Stimulated activated CD8-positive, alpha-beta memory T cell treated with anti-CD3 and anti-CD28 coated beads, Interleukin-4, amount 100 ng/mL, for 4 hours (primary cell): ENCODE measurements around the gene USH2A.
"Not testable (repeated sequence)": the region's sequence is repeated elsewhere in the genome, so short reads cannot be mapped to it uniquely, and the experiment has no call there.

ENCODE experiments used
- DNase-seq, 2 donors: peaks; one replicate each; pipeline ENCODE4 v3.0.0-alpha.2; 2020; ENCODE audit warnings: low read depth in 2 of 2, low spot score in 1 of 2

USH2A gene

DNA sequence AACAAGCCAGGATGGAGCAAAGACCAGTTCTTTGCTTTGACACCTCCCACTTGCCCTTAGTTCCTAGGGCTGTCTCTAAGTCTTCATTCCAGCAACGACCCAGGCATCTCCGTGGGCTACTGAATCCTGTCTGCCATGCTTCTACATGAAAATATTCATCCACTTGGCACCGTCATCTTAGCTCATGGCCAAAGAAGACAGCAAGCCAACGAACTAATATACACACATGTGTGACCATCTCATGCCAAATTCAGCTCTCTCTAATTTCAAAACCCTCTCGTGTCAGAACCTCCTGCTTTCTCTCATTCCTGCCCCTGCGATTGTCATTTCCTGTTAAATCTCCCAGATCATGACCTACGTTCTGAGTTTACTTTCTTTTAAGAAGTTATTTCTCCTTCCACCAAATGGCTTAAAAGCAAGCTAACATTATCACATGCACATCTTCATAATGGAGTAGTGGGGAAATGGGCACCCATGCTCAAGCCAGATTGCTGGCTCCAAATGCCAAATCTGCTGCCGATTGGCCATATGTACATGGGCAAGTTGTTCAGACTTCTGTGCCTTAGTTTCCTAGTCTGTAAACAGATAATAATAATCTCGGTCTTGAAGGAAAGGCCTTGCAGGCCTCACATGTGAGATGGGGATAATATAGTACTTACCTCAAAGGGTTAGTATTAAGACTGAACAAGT, 373.4 kb downstream of the USH2A start:
- no peak for DNase-seq

- DNase-seq, result no peak
These were observed 375.3 kb downstream of the USH2A start for GRCh38 chr1:216047811-216048572.

DNA sequence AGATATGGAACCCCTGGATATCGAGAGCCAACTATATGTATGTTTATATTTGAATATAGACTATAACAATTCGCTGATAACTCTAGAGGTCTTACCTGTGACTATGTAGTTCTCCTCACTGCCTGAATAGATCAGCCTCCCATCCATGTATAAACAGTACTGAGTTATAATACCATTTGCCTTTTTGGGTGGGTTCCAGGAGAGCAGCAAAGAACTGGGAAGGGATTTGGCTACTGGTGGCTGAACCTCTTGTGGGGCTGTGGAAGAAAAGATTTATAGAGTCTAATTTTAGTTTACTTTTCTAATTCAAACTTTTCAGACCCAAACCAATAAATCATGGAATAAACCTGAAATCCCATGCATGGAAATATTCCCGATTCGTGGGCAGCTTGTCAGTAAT, 376.9 kb downstream of the USH2A start:
- DNase-seq, result no peak

- no peak for DNase-seq
These were observed 377.8 kb downstream of the USH2A start for GRCh38 chr1:216045400-216045799.

GRCh38 chr1:216044538-216044937, 378.7 kb downstream of the USH2A start:
- no peak for DNase-seq

GRCh38 chr1:216034506-216034905, 388.7 kb downstream of the USH2A start:
- no peak for DNase-seq

DNA sequence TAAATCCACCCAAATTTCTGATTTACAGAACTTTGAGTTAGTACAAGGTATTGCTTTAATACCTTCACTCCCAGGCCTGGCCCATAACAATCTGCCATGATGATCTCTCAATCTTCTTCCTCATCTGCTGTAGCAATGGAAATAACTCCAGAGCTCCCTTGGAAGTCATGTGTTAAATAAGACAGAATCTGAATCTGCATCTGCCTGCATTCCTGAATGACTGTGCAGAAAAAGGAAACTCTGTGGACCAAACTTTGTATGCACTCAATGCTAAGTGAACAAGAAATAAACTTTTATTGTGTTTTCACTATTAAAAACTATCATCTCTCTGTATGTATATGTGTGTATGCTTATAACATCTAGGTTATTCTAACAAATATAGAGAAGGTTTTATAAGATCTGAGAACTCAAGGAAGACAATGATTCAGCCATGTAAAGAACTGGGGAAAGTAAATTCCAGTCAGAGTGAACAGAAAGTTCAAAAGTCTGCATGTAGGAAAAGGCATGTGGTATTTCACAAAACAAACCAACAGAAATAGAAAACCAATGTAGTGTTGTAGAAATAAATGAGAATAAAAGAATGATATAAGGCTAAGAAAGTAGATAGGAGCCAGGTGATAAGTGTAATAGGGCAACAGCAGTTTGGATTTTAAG, 390.2 kb downstream of the USH2A start:
- no peak for DNase-seq

DNA sequence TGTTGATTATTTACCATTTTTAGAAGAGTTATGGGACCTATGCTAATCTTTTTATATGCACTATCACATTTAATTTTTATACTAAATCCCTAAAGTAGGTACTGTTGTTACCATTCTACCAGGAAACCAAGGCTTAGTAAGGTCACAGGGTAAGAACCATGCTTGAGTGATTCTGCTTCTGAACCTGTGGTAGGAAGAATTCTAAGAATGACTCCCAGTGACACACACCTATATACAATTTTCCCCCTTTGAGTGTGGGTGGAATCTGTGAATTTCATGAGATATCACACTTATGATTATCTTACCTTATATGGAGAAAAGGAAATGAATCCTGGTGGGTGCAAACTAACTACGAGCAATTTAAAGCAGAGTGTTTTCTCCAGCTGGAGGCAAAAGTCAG, 391.0 kb downstream of the USH2A start:
- DNase-seq, result no peak

- no peak for DNase-seq
These were observed 394.6 kb downstream of the USH2A start for GRCh38 chr1:216028631-216029030.

DNA sequence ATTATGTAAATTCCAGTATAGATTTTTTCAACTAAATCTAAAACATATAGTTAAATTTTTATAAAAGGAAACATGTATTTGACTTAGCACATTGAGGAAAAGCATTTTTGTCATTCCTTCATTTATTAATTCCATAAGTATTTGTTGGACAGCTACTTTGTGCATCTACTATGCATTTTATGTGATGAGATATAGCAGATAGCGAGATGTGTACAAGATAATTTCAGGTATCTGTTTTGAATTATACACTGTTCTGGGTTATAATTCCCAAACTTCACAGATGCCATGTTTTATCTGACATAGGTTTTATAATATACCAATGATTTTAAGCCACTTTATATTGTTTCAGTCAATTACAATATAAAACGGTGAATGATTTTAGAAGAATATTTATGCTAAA, 398.7 kb downstream of the USH2A start:
- DNase-seq, result no peak

GRCh38 chr1:216020743-216021345, 402.4 kb downstream of the USH2A start:
- DNase-seq, result no peak

GRCh38 chr1:216015116-216015515, 408.1 kb downstream of the USH2A start:
- DNase-seq, result no peak

- no peak for DNase-seq
These were observed 409.2 kb downstream of the USH2A start for GRCh38 chr1:216014086-216014485.

GRCh38 chr1:216009456-216009855, 413.8 kb downstream of the USH2A start:
- not testable (repeated sequence) for DNase-seq

DNA sequence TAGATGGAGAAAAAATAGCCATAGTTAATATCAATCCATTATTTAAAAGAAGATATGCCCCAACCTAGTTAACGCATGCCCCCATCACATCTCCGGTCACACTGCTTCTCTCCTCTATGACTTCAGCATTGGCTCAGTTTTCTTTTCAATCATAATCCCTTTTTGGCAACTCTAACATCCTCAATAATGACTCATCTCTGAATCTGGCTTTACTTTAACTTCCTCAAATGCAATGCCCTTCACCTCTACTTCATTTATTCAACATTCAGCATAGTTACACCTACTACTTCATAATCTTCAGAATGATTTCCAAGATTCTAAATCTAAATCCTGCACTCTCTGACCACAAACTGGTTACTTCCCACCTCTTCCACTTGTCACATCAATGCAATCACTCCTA, 417.3 kb downstream of the USH2A start:
- no peak for DNase-seq

GRCh38 chr1:215992620-215993019, 430.6 kb downstream of the USH2A start:
- no peak for DNase-seq

GRCh38 chr1:215987092-215987875, 436.0 kb downstream of the USH2A start:
- no peak for DNase-seq

DNA sequence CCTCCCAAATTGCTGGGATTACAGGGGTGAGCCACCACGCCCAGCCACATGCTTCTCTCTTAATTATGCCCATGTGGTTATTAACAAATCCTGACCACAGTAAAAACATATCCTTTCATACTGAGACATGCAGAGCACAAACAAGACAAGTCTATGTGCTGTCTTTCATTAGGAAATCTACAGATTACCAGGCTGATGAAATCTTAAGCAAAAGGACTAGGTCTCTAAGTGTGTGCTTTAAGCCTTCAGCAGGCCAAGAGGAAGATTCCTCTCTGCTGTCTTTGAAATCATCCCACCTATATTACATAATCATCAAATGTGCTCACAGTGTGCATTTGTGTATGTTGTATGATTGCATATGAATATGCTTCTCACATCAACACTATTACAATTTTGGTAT, 436.8 kb downstream of the USH2A start:
- no peak for DNase-seq

- no peak for DNase-seq
These were observed 439.6 kb downstream of the USH2A start for GRCh38 chr1:215983680-215984079.

- no peak for DNase-seq
These were observed 451.3 kb downstream of the USH2A start for GRCh38 chr1:215971793-215972441.

- no peak for DNase-seq
These were observed 452.8 kb downstream of the USH2A start for GRCh38 chr1:215970406-215970805.
